PC-9 (cell line): Measurements from ENCODE around the gene ERC2. TPM values are rescaled to one million over a fixed set of nuclear protein-coding genes. Genes with fewer than 3 reads are reported as not detected.

Experiments
- BruUV-seq: library from RNA; stranded (reverse); fragments of 400-500 nt; replicated peaks from 2 replicates; lab custom pipeline; 2021; lab: Mats Ljungman, UMichigan
- CTCF ChIA-PET: fragments of 300-600 bp; sonication (Branson Sonifier 250); formaldehyde crosslinking; loops from one replicate; lab custom pipeline; 2022; ENCODE audit warnings: antibody characterized with exemption; lab: Charles Lee
- POLR2A ChIA-PET: fragments of 300-600 bp; sonication (Branson Sonifier 250); formaldehyde crosslinking; loops from one replicate; lab custom pipeline; 2022; ENCODE audit warnings: antibody characterized with exemption; ENCODE audit not compliant: unreplicated experiment; lab: Charles Lee
- DNase-seq, 2 experiments: peaks; one replicate each; pipeline versions ENCODE4 v3.0.0 to v3.0.0-alpha.2; 2015 to 2022; ENCODE audit warnings: mixed read lengths in 1 of 2
- H2AFZ ChIP-seq: fragments of 200-600 bp; sonication (generic); 2 replicates; pipeline ENCODE4 v1.8.1; 2017; ENCODE audit warnings: antibody characterized with exemption
- H3F3A ChIP-seq: fragments of 200-600 bp; sonication (generic); 2 replicates; pipeline ENCODE4 v1.8.1; 2017; ENCODE audit warnings: antibody characterized with exemption, mild to moderate bottlenecking, low read depth; ENCODE audit not compliant: insufficient read depth
- H3K27ac ChIP-seq: fragments of 200-600 bp; sonication (generic); 2 replicates; pipeline ENCODE4 v1.6.1; 2016; ENCODE audit warnings: mixed run types
- H3K27me3 ChIP-seq: fragments of 200-600 bp; sonication (generic); 2 replicates; pipeline ENCODE4 v1.6.1; 2016; ENCODE audit warnings: low read depth, mixed run types; ENCODE audit not compliant: insufficient read depth
- H3K36me3 ChIP-seq: fragments of 200-600 bp; sonication (generic); 2 replicates; pipeline ENCODE4 v1.6.1; 2016; ENCODE audit warnings: low read depth, mixed run types
- H3K4me1 ChIP-seq: fragments of 200-600 bp; sonication (generic); replicated peaks from 2 replicates; pipeline ENCODE4 v1.6.1; 2016; ENCODE audit warnings: mixed run types; ENCODE audit not compliant: insufficient read depth
- H3K4me2 ChIP-seq: fragments of 200-600 bp; sonication (generic); 2 replicates; pipeline ENCODE4 v1.6.1; 2017; ENCODE audit warnings: mixed run types
- H3K4me3 ChIP-seq: fragments of 200-600 bp; sonication (generic); 2 replicates; pipeline ENCODE4 v1.6.1; 2016; ENCODE audit warnings: mixed run types
- H3K79me2 ChIP-seq: fragments of 200-600 bp; sonication (generic); 2 replicates; pipeline ENCODE4 v1.6.1; 2017; ENCODE audit warnings: low read depth, mixed run types
- H3K9me2 ChIP-seq: fragments of 200-600 bp; sonication (generic); 2 replicates; pipeline ENCODE4 v1.8.1; 2017; ENCODE audit warnings: mild to moderate bottlenecking; ENCODE audit not compliant: insufficient read depth
- H3K9me3 ChIP-seq: fragments of 200-600 bp; sonication (generic); 2 replicates; pipeline ENCODE4 v1.8.1; 2016; ENCODE audit warnings: low read depth; ENCODE audit not compliant: insufficient read depth
- H4K20me1 ChIP-seq: fragments of 200-600 bp; sonication (generic); 2 replicates; pipeline ENCODE4 v1.8.1; 2017; ENCODE audit not compliant: insufficient read depth
- CTCF ChIP-seq: fragments of 200-600 bp; sonication (generic); conservative IDR thresholded peaks from 2 replicates; pipeline ENCODE4 v1.6.1; 2017; ENCODE audit warnings: mixed run types, antibody characterized with exemption, mild to moderate bottlenecking, moderate library complexity
- EZH2 ChIP-seq: fragments of 200-600 bp; sonication (generic); IDR thresholded peaks from 2 replicates; pipeline ENCODE4 v1.8.0; 2017; ENCODE audit warnings: antibody characterized with exemption, low read depth
- intact Hi-C: fragments of 100-400 bp; cut with micrococcal nuclease; formaldehyde crosslinking; loops from one replicate; pipeline ENCODE4 v1.10.0; 2022; ENCODE audit not compliant: unreplicated experiment
- total RNA-seq: library from RNA; stranded (reverse); gene quantifications from 2 replicates; pipeline ENCODE4 v1.2.3, GENCODE V29; 2021

Gene ERC2
- total RNA-seq, 1 experiment from 2014 or later, result 1.4 TPM

- TF ChIP-seq EZH2 (no peak), CTCF (no peak)
- H3K4me3 ChIP-seq, result no peak overlapping the region
- no peaks in the 10 kb centered on the region for H3K9me3 ChIP-seq
- DNase-seq, result no peak
- no peaks in the 10 kb centered on the region for H3K27me3 ChIP-seq
- H3K36me3 ChIP-seq, result no peaks in the 10 kb centered on the region
- no peak overlapping the region for H2AFZ ChIP-seq
- CTCF ChIA-PET, result no interaction called here
- H3F3A ChIP-seq, result no peaks in the 10 kb centered on the region
- H4K20me1 ChIP-seq, result no peaks in the 10 kb centered on the region
- intact Hi-C loops, result no loop called here
- BruUV-seq, result no TSS peak
- H3K27ac ChIP-seq, result no peak overlapping the region
- no peak overlapping the region for H3K4me2 ChIP-seq
- POLR2A ChIA-PET, result no interaction called here
- H3K9me2 ChIP-seq, result no peaks in the 10 kb centered on the region
- H3K79me2 ChIP-seq, result no peaks in the 10 kb centered on the region
- no peaks in the 10 kb centered on the region for H3K4me1 ChIP-seq
Measured at GRCh38 chr3:56118968-56119367, 349.3 kb downstream of the ERC2 start.

DNA sequence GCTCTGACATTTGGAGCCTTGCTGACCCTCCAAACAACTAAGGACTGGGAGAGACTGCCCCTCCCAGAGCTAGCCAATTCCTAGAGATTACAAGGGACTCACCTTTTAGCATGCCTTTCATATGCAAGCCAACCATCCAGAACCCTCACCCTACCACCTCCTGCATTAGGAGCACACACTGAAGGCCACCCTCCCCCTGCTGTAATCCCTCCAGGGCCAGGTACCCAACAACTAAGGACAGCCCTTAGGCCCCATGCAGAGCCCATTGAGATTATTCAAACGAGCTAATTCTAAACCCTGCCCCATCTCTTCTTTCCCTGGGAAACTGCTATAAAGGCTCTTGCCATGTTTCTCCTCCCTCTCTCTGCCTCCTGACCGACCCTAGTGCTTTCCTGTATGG, 352.6 kb downstream of the ERC2 start:
- no peaks in the 10 kb centered on the region for H3K79me2 ChIP-seq
- no peaks in the 10 kb centered on the region for H3K9me2 ChIP-seq
- H3K4me2 ChIP-seq, result no peak overlapping the region
- no peaks in the 10 kb centered on the region for H4K20me1 ChIP-seq
- H3K27me3 ChIP-seq, result no peaks in the 10 kb centered on the region
- no peak overlapping the region for H3K27ac ChIP-seq
- no peak overlapping the region for H2AFZ ChIP-seq
- no peaks in the 10 kb centered on the region for H3F3A ChIP-seq
- POLR2A ChIA-PET, result no interaction called here
- BruUV-seq, result no TSS peak
- no peak overlapping the region for H3K4me3 ChIP-seq
- DNase-seq, result no peak
- H3K4me1 ChIP-seq, result no peaks in the 10 kb centered on the region
- H3K9me3 ChIP-seq, result no peaks in the 10 kb centered on the region
- H3K36me3 ChIP-seq, result no peaks in the 10 kb centered on the region
- CTCF ChIA-PET, result no interaction called here
- no peak for TF ChIP-seq EZH2
- intact Hi-C loops, result no loop called here

DNA sequence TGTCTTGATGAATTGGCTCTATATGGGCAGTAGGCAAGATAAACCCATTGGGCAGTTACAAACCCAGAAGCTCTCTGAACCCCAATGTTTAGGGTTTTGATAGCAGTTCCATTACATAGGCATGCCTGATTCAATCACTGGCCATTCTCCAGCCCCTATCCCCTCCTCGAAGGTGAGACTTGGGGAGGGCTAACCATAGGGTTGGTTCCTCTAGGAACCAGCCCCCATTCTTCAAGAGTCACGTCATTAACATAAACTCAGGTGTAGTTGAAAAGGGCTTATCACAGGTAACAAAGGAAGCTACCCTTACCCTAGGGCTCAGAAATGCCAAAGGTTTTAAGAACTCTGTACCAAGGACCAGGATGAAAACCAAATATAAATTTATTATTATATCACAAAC, 353.1 kb downstream of the ERC2 start:
- no TSS peak for BruUV-seq
- no peak overlapping the region for H3K27ac ChIP-seq
- no peak for DNase-seq
- TF ChIP-seq EZH2 (no peak), CTCF (no peak)
- H3K79me2 ChIP-seq, result no peaks in the 10 kb centered on the region
- H3K9me3 ChIP-seq, result no peaks in the 10 kb centered on the region
- no peak overlapping the region for H3K4me2 ChIP-seq
- no peak overlapping the region for H2AFZ ChIP-seq
- no peaks in the 10 kb centered on the region for H3K4me1 ChIP-seq
- ChIA-PET POLR2A (no interaction called here), CTCF (no interaction called here)
- no peaks in the 10 kb centered on the region for H3K27me3 ChIP-seq
- no peaks in the 10 kb centered on the region for H3K9me2 ChIP-seq
- H3F3A ChIP-seq, result no peaks in the 10 kb centered on the region
- no peaks in the 10 kb centered on the region for H4K20me1 ChIP-seq
- intact Hi-C loops, result no loop called here
- no peaks in the 10 kb centered on the region for H3K36me3 ChIP-seq
- H3K4me3 ChIP-seq, result no peak overlapping the region

- Histone ChIP-seq H3K4me2 (no peak overlapping the region), H3K4me3 (no peak overlapping the region), H3K27ac (no peak overlapping the region), H3K79me2 (no peaks in the 10 kb centered on the region), H3K9me3 (no peaks in the 10 kb centered on the region), H3K27me3 (no peaks in the 10 kb centered on the region), H3K4me1 (no peaks in the 10 kb centered on the region), H4K20me1 (no peaks in the 10 kb centered on the region), H3F3A (no peaks in the 10 kb centered on the region), H3K9me2 (no peaks in the 10 kb centered on the region), H3K36me3 (no peaks in the 10 kb centered on the region), H2AFZ (no peak overlapping the region)
- no TSS peak for BruUV-seq
- TF ChIP-seq EZH2, result no peak
- no peak for TF ChIP-seq CTCF
- no peak for DNase-seq
- intact Hi-C loops, result no loop called here
- ChIA-PET CTCF (no interaction called here), POLR2A (no interaction called here)
Measured at GRCh38 chr3:56113908-56114307, 354.4 kb downstream of the ERC2 start.
